WTC11 (cell line): ENCODE results near the gene ARHGAP10.
A peak's percentile ranks its signal among the peaks of the same experiment; 100 is the strongest.

ENCODE experiments used
- ATF6 ChIP-seq: sonication (generic); formaldehyde crosslinking; IDR thresholded peaks from 2 replicates; pipeline ENCODE4 v1.8.1; 2023; ENCODE audit warnings: mild to moderate bottlenecking, missing genetic modification reagents
- GABPB1 ChIP-seq: sonication (generic); formaldehyde crosslinking; IDR thresholded peaks from 2 replicates; pipeline ENCODE4 v1.8.1; 2023; ENCODE audit warnings: mild to moderate bottlenecking, missing genetic modification reagents
- IRF1 ChIP-seq: sonication (generic); formaldehyde crosslinking; IDR thresholded peaks from 2 replicates; pipeline ENCODE4 v1.8.0; 2023; ENCODE audit warnings: missing genetic modification reagents
- MYBL2 ChIP-seq: sonication (generic); formaldehyde crosslinking; IDR thresholded peaks from 2 replicates; pipeline ENCODE4 v1.8.1; 2023; ENCODE audit warnings: mild to moderate bottlenecking, moderate library complexity, missing genetic modification reagents
- NR3C1 ChIP-seq: sonication (generic); formaldehyde crosslinking; conservative IDR thresholded peaks from 2 replicates; pipeline ENCODE4 v1.8.1; 2023; ENCODE audit warnings: low read depth, mild to moderate bottlenecking, missing genetic modification reagents
- RELA ChIP-seq: sonication (generic); formaldehyde crosslinking; IDR thresholded peaks from 2 replicates; pipeline ENCODE4 v1.8.1; 2022; ENCODE audit warnings: missing genetic modification reagents, mild to moderate bottlenecking, borderline replicate concordance
- ZMAT4 ChIP-seq: fragments of 250-450 bp; sonication (Bioruptor Pico); IDR thresholded peaks from 2 replicates; pipeline ENCODE4 v1.9.0; 2021; ENCODE audit warnings: mild to moderate bottlenecking
- ZNF121 ChIP-seq: sonication (generic); formaldehyde crosslinking; IDR thresholded peaks from 2 replicates; pipeline ENCODE4 v1.8.0; 2023; ENCODE audit warnings: missing genetic modification reagents
- ZNF425 ChIP-seq: fragments of 250-450 bp; sonication (Bioruptor Pico); conservative IDR thresholded peaks from 2 replicates; pipeline ENCODE4 v1.9.0; 2021; ENCODE audit warnings: mild to moderate bottlenecking
- TF ChIP-seq, protein P1 (sequence below): sonication (generic); formaldehyde crosslinking; IDR thresholded peaks from 2 replicates; pipeline ENCODE4 v1.8.1; 2022; ENCODE audit warnings: mild to moderate bottlenecking, missing genetic modification reagents, moderate library complexity, borderline replicate concordance
- TF ChIP-seq, protein P2 (sequence below): fragments of 200-600 bp; IDR thresholded peaks from 2 replicates; pipeline ENCODE4 v1.8.0; 2022; ENCODE audit warnings: antibody characterized with exemption

- TF ChIP-seq, protein P1, sequence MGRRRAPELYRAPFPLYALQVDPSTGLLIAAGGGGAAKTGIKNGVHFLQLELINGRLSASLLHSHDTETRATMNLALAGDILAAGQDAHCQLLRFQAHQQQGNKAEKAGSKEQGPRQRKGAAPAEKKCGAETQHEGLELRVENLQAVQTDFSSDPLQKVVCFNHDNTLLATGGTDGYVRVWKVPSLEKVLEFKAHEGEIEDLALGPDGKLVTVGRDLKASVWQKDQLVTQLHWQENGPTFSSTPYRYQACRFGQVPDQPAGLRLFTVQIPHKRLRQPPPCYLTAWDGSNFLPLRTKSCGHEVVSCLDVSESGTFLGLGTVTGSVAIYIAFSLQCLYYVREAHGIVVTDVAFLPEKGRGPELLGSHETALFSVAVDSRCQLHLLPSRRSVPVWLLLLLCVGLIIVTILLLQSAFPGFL (CRISPR knock-in tag) = no peak
- TF ChIP-seq, protein P2, sequence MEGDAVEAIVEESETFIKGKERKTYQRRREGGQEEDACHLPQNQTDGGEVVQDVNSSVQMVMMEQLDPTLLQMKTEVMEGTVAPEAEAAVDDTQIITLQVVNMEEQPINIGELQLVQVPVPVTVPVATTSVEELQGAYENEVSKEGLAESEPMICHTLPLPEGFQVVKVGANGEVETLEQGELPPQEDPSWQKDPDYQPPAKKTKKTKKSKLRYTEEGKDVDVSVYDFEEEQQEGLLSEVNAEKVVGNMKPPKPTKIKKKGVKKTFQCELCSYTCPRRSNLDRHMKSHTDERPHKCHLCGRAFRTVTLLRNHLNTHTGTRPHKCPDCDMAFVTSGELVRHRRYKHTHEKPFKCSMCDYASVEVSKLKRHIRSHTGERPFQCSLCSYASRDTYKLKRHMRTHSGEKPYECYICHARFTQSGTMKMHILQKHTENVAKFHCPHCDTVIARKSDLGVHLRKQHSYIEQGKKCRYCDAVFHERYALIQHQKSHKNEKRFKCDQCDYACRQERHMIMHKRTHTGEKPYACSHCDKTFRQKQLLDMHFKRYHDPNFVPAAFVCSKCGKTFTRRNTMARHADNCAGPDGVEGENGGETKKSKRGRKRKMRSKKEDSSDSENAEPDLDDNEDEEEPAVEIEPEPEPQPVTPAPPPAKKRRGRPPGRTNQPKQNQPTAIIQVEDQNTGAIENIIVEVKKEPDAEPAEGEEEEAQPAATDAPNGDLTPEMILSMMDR = no peak
- TF ChIP-seq RELA (CRISPR knock-in tag) (no peak), GABPB1 (CRISPR knock-in tag) (peak; percentile 79), IRF1 (CRISPR knock-in tag) (0 out of 2 replicates have a peak, but pooled peaks have one; percentile 66), NR3C1 (CRISPR knock-in tag) (no peak), ZNF121 (no peak), MYBL2 (CRISPR knock-in tag) (no peak), ATF6 (no peak), ZNF425 (CRISPR knock-in tag) (no peak), ZMAT4 (CRISPR knock-in tag) (no peak)
Observed at GRCh38 chr4:147683717-147684700, 47.9 kb upstream of the ARHGAP10 start, which contains the start of gene PRMT9.
